ENCODE data around the gene DCLK1. TPM values are rescaled to one million over a fixed set of nuclear protein-coding genes. Genes with fewer than 3 reads are reported as not detected.
"Not testable (repeated sequence)": the region's sequence is repeated elsewhere in the genome, so short reads cannot be mapped to it uniquely, and the experiment has no call there.

DCLK1 gene
- total RNA-seq, 4 donors from 2014 or later: 4.4 to 102 (median 13.3) TPM

GRCh38 chr13:36107521-36107920 is 23.7 kb downstream of the DCLK1 start:
- intact Hi-C loops (cut with DNase I; ENCODE audit: low total_unique reads): no loop called here
- DNase-seq: no peak
- Histone ChIP-seq H3K36me3 (no peaks in the 10 kb centered on the region), H3K4me1 (no peaks in the 10 kb centered on the region), H3K27me3 (no peaks in the 10 kb centered on the region), H3K9me3 (no peaks in the 10 kb centered on the region), H3K27ac (no peak overlapping the region), H3K4me3 (no peak overlapping the region)
- TF ChIP-seq, protein P1, sequence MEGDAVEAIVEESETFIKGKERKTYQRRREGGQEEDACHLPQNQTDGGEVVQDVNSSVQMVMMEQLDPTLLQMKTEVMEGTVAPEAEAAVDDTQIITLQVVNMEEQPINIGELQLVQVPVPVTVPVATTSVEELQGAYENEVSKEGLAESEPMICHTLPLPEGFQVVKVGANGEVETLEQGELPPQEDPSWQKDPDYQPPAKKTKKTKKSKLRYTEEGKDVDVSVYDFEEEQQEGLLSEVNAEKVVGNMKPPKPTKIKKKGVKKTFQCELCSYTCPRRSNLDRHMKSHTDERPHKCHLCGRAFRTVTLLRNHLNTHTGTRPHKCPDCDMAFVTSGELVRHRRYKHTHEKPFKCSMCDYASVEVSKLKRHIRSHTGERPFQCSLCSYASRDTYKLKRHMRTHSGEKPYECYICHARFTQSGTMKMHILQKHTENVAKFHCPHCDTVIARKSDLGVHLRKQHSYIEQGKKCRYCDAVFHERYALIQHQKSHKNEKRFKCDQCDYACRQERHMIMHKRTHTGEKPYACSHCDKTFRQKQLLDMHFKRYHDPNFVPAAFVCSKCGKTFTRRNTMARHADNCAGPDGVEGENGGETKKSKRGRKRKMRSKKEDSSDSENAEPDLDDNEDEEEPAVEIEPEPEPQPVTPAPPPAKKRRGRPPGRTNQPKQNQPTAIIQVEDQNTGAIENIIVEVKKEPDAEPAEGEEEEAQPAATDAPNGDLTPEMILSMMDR (IDR thresholded peaks at IDR 0.05): no peak
- no peak for TF ChIP-seq POLR2A (IDR thresholded peaks at IDR 0.05)

- no peak for TF ChIP-seq POLR2A (IDR thresholded peaks at IDR 0.05)
- TF ChIP-seq, protein P1 (IDR thresholded peaks at IDR 0.05): no peak
- intact Hi-C loops (cut with DNase I; ENCODE audit: low total_unique reads): no loop called here
- Histone ChIP-seq H3K27me3 (no peaks in the 10 kb centered on the region), H3K27ac (no peak overlapping the region), H3K4me1 (no peaks in the 10 kb centered on the region), H3K9me3 (no peaks in the 10 kb centered on the region), H3K4me3 (no peak overlapping the region), H3K36me3 (no peaks in the 10 kb centered on the region)
- DNase-seq: no peak
Measured at GRCh38 chr13:36105726-36106125, 25.5 kb downstream of the DCLK1 start.

DNA sequence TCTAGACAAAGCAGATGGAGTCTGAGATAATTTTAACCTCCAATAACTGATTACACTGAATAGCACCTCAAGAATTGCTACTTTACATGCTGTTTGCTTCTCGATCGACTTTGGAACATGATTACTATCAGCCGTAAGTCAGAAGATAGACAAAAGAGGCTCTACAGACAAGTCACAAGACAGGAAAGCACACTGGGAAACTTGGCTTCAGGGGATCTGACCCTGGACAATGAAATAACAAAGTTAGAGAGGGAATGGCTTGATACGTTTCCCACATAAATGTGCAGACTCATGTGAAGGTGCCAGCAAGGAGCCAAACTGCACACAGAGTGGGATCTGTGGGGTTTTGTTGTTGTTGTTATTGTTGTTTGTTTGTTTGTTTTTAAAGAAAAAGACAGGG is 28.5 kb downstream of the DCLK1 start:
- intact Hi-C loops (cut with DNase I; ENCODE audit: low total_unique reads): no loop called here
- H3K4me1 ChIP-seq: no peaks in the 10 kb centered on the region
- H3K4me3 ChIP-seq: no peak overlapping the region
- no peaks in the 10 kb centered on the region for H3K9me3 ChIP-seq
- no peak for DNase-seq
- TF ChIP-seq POLR2A (IDR thresholded peaks at IDR 0.05): no peak
- TF ChIP-seq, protein P1 (IDR thresholded peaks at IDR 0.05): no peak
- H3K36me3 ChIP-seq: no peaks in the 10 kb centered on the region
- H3K27me3 ChIP-seq: no peaks in the 10 kb centered on the region
- no peak overlapping the region for H3K27ac ChIP-seq

DNA sequence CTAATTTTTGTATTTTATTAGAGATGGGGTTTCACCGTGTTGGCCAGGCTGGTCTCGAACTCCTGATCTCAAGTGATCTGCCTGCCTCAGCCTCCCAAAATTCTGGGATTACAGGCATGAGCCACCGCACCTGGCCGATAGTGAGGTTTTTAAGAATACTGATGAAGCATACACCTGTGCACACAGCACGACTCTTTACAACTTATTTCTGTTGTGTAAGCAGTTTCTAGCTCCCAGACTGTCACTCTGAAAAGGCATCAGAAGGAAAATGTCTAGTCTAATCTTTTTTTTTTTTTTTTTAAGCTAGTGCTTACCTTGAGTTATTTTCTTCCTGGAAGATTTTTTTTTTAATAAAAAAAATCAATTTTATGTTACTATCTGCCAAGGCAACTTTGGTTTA is 29.3 kb downstream of the DCLK1 start:
- H3K4me1 ChIP-seq; DNase-seq; H3K27me3 ChIP-seq; H3K36me3 ChIP-seq; H3K27ac ChIP-seq; H3K4me3 ChIP-seq; H3K9me3 ChIP-seq; intact Hi-C loops (cut with DNase I; ENCODE audit: low total_unique reads): not testable (repeated sequence)

DNA sequence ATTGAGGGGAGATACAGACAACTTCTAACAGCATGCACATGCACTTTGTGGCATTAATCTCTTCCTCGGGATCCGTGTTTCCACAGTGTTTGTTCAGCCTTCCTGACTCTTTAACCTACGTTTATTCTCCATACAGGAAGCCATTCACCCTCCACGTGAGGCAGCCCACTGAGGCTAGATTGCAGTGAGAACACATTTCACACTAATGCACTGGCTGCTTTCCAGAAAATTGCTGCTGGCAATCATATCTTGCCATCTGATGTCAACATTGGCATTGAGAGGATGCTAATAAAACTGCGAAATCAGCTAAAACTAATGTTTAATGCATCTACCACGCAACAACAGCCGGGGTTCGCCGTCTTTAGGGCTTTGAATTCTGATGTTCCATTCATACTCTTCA is 30.0 kb downstream of the DCLK1 start:
- H3K36me3 ChIP-seq: no peaks in the 10 kb centered on the region
- DNase-seq: no peak
- H3K27ac ChIP-seq: no peak overlapping the region
- TF ChIP-seq, protein P1 (IDR thresholded peaks at IDR 0.05): no peak
- no peak for TF ChIP-seq POLR2A (IDR thresholded peaks at IDR 0.05)
- intact Hi-C loops (cut with DNase I; ENCODE audit: low total_unique reads): no loop called here
- H3K27me3 ChIP-seq: no peaks in the 10 kb centered on the region
- no peaks in the 10 kb centered on the region for H3K4me1 ChIP-seq
- no peak overlapping the region for H3K4me3 ChIP-seq
- no peaks in the 10 kb centered on the region for H3K9me3 ChIP-seq

- Histone ChIP-seq H3K27ac (no peak overlapping the region), H3K4me1 (no peaks in the 10 kb centered on the region), H3K36me3 (no peaks in the 10 kb centered on the region), H3K4me3 (no peak overlapping the region), H3K27me3 (no peaks in the 10 kb centered on the region), H3K9me3 (no peaks in the 10 kb centered on the region)
- intact Hi-C loops (cut with DNase I; ENCODE audit: low total_unique reads): no loop called here
- DNase-seq: no peak
- TF ChIP-seq POLR2A (IDR thresholded peaks at IDR 0.05): no peak
- TF ChIP-seq, protein P1 (IDR thresholded peaks at IDR 0.05): no peak
Measured at GRCh38 chr13:36098080-36098479, 33.1 kb downstream of the DCLK1 start.

All from uterus (tissue), 4 donors.